Nephron progenitor cell (in vitro differentiated cells): ENCODE measurements around the gene WWOX.

ENCODE experiments used
- DNase-seq: peaks from one replicate; pipeline ENCODE4 v3.0.0; 2021
- H3K27ac Mint-ChIP-seq: 2 replicates; pipeline ENCODE4 v1.8.0; 2021; ENCODE audit warnings: mild to moderate bottlenecking, moderate library complexity, mixed read lengths
- H3K27me3 Mint-ChIP-seq: 2 replicates; pipeline ENCODE4 v1.8.0; 2021; ENCODE audit warnings: mild to moderate bottlenecking, low read depth, mixed read lengths; ENCODE audit not compliant: poor library complexity
- H3K36me3 Mint-ChIP-seq: 2 replicates; pipeline ENCODE4 v1.8.0; 2021; ENCODE audit warnings: low read depth, mixed read lengths
- H3K4me1 Mint-ChIP-seq: 2 replicates; pipeline ENCODE4 v1.8.0; 2021; ENCODE audit warnings: mixed read lengths
- H3K4me3 Mint-ChIP-seq: 2 replicates; pipeline ENCODE4 v1.8.0; 2021; ENCODE audit warnings: mild to moderate bottlenecking, moderate library complexity, mixed read lengths
- H3K9me3 Mint-ChIP-seq: 2 replicates; pipeline ENCODE4 v1.8.0; 2021; ENCODE audit warnings: mild to moderate bottlenecking, moderate library complexity, mixed read lengths
- TF ChIP-seq, protein P1 (sequence below): fragments of 200-600 bp; sonication (generic); IDR thresholded peaks from 2 replicates; pipeline ENCODE4 v1.5.0; 2021; ENCODE audit warnings: antibody characterized with exemption

WWOX gene

GRCh38 chr16:78194948-78195347 is 95.5 kb downstream of the WWOX start:
- Mint-ChIP-seq H3K4me3 (no peak overlapping the region), H3K36me3 (peaks cover 20% of the 10 kb centered on the region), H3K9me3 (peaks cover 8% of the 10 kb centered on the region), H3K4me1 (peaks cover 6% of the 10 kb centered on the region), H3K27me3 (peaks cover 2% of the 10 kb centered on the region), H3K27ac (peak overlapping the region; percentile 33)
- DNase-seq: no peak
- TF ChIP-seq, protein P1, sequence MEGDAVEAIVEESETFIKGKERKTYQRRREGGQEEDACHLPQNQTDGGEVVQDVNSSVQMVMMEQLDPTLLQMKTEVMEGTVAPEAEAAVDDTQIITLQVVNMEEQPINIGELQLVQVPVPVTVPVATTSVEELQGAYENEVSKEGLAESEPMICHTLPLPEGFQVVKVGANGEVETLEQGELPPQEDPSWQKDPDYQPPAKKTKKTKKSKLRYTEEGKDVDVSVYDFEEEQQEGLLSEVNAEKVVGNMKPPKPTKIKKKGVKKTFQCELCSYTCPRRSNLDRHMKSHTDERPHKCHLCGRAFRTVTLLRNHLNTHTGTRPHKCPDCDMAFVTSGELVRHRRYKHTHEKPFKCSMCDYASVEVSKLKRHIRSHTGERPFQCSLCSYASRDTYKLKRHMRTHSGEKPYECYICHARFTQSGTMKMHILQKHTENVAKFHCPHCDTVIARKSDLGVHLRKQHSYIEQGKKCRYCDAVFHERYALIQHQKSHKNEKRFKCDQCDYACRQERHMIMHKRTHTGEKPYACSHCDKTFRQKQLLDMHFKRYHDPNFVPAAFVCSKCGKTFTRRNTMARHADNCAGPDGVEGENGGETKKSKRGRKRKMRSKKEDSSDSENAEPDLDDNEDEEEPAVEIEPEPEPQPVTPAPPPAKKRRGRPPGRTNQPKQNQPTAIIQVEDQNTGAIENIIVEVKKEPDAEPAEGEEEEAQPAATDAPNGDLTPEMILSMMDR: no peak

DNA sequence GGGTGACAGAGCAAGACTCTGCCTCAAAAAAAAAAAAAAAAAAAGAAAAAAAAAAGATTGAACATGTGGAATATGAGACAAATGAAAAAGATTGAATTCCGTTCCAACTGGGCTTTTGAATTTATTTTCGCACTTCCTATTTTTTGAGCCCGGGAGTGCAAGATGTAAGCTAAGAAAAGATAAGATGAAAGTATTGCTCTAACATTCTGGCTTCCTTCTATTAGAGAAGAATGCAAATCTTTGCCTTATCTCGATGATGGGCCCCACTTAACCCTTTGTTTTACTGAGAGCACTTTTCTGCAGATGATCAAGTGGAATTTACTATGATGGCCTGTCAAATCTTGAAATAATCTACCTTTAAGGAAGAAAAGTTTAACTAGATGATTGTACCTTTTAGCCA is 96.3 kb downstream of the WWOX start:
- no peak for DNase-seq
- Mint-ChIP-seq H3K9me3 (peaks cover 8% of the 10 kb centered on the region), H3K4me1 (peaks cover 6% of the 10 kb centered on the region), H3K4me3 (no peak overlapping the region), H3K27ac (no peak overlapping the region), H3K27me3 (peaks cover 2% of the 10 kb centered on the region), H3K36me3 (peaks cover 16% of the 10 kb centered on the region)
- TF ChIP-seq, protein P1: no peak

DNA sequence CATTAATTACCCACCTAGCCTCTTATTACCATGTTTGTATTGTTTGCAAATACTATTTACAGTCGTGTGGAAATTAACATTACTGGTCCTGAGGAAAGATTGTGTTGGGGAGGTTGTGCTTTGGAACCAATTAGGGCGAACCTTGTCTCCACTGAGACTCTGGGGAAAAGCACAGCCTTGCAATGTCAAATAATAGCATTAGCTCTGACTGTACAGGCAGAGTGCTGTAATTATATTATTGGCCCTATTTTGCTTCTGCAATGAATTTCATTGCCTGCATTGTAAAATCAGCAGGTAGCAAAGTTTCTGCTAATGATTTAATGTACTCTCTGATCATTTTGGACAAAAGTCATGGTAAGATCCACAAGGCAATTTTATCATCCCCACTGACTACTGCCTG is 97.0 kb downstream of the WWOX start:
- no peak for DNase-seq
- Mint-ChIP-seq H3K36me3 (peaks cover 12% of the 10 kb centered on the region), H3K27me3 (peaks cover 2% of the 10 kb centered on the region), H3K4me3 (no peak overlapping the region), H3K4me1 (peaks cover 6% of the 10 kb centered on the region), H3K27ac (no peak overlapping the region), H3K9me3 (peaks cover 6% of the 10 kb centered on the region)
- TF ChIP-seq, protein P1: no peak

DNA sequence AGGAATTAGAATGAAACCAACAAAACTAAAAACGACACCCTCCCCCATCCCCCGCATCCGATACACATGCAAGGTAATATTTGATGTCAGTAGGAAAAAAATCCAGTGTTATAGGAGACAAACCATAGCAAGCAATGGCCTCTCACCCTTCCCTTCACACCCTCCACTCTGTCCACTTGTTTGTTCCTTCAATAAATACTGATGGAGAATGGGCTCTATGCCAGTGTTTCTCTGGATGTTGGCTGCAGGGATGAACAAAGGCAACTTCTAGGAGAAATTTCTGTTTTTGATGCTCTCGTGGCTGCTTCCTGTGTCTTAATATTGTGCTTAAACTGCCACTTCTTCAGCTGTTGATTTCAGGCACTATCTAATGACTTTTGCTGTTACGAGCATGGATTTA is 98.8 kb downstream of the WWOX start:
- TF ChIP-seq, protein P1: no peak
- Mint-ChIP-seq H3K27ac (no peak overlapping the region), H3K27me3 (peaks cover 2% of the 10 kb centered on the region), H3K4me3 (no peak overlapping the region), H3K4me1 (peaks cover 9% of the 10 kb centered on the region), H3K9me3 (no peaks in the 10 kb centered on the region), H3K36me3 (peaks cover 10% of the 10 kb centered on the region)
- no peak for DNase-seq

- H3K4me1 Mint-ChIP-seq: peaks cover 9% of the 10 kb centered on the region
- DNase-seq: no peak
- no peak overlapping the region for H3K4me3 Mint-ChIP-seq
- peaks cover 2% of the 10 kb centered on the region for H3K27me3 Mint-ChIP-seq
- TF ChIP-seq, protein P1: no peak
- H3K9me3 Mint-ChIP-seq: no peaks in the 10 kb centered on the region
- peaks cover 4% of the 10 kb centered on the region for H3K36me3 Mint-ChIP-seq
- H3K27ac Mint-ChIP-seq: peak overlapping the region; percentile 40
These were observed 100.0 kb downstream of the WWOX start for GRCh38 chr16:78199325-78200022.

GRCh38 chr16:78200023-78200389 is 100.6 kb downstream of the WWOX start:
- Mint-ChIP-seq H3K4me1 (peaks cover 9% of the 10 kb centered on the region), H3K9me3 (no peaks in the 10 kb centered on the region), H3K36me3 (no peaks in the 10 kb centered on the region), H3K27ac (no peak overlapping the region), H3K4me3 (no peak overlapping the region), H3K27me3 (peaks cover 3% of the 10 kb centered on the region)
- DNase-seq: no peak
- TF ChIP-seq, protein P1: no peak
